ENCODE data around the gene CENPH. TPM values are rescaled to one million over a fixed set of nuclear protein-coding genes. Genes with fewer than 3 reads are reported as not detected.

Gene CENPH
- 24.1 to 31.9 TPM (median 29.1 TPM) in 5 replicates for total RNA-seq (2022; extraction: Qiagen RNA extraction; ENCODE audit: low read depth)

GRCh38 chr5:69189162-69190086, at the start of gene CENPH:
CENPH (plus strand) TSS chr5:69189583; CDS start chr5:69189635, 52 bp downstream.

DNA sequence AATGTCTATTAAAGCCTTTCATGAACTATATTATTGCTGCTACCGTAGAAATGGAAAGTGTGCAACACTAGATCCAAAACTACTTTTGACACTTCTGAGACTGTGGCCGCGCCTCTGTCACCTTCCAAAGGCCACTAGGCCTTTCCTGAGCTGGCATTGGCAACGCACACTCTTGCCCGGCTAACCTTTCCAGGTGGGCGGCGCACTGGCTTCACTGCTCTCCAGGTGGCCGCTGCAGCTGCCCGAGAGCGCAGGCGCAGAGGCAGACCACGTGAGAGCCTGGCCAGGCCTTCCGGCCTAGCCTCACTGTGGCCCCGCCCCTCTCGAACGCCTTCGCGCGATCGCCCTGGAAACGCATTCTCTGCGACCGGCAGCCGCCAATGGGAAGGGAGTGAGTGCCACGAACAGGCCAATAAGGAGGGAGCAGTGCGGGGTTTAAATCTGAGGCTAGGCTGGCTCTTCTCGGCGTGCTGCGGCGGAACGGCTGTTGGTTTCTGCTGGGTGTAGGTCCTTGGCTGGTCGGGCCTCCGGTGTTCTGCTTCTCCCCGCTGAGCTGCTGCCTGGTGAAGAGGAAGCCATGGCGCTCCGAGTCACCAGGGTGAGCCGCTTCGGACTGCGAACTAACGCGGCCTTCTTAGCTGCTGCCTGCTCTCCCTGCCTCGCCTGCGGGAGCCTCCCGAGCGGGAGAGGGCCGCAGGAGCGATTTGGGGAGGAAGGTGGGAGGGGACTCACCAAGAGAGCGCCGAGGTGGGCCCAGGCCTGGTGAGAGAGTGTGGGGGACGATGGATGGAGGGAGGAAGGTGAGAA, 22.5 kb upstream of the CENPH start, which contains the start of gene CCNB1:
Gene CCNB1, plus strand, starts transcription at position 465 of the 807 bp plus-strand sequence. Its CDS starts 113 bp downstream, at position 578.

DNA sequence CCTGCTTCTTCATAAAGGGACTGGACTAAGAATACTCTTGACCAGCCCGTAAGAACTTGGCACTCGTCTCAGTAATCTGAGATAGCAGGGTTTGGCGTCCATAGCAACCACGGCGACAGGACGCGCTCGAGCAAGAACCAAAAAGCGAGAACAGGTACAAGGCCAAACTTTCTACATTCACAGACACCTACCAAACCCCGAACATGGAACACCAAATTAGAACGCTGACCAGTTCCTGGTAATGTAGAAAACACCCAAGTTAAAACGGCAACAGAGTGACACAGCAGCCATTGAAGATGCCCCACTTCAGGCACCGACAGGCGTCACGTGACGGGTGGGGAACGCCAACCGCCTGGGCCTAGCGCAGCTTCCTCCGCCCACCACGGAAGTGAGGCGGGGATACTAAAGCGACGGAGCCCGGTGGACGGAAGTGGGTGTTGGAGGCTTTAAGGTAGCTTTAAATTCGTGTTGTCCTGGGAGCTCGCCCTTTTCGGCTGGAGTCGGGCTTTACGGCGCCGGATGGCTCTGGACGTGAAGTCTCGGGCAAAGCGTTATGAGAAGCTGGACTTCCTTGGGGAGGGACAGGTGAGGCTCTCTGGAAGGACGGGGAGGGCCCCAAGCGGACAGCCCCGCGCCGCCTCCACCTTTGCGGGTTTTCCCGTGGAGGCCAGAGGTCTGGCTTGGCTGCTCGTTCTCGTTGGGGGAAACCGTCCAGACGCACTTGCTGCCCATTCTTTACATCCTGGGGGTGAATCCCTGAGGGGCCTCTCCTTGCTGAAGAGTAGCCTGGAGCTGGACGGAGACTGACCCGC, 45.3 kb downstream of the CENPH start, which contains the start of gene CDK7:
Gene CDK7, plus strand, starts transcription at position 430 of the 812 bp plus-strand sequence. Its CDS starts 90 bp downstream, at position 520.

Other genes starting within 250 kb of the CENPH start
- 27.8 to 37.7 TPM (median 35.4 TPM) in 5 replicates for gene SLC30A5, start 95.6 kb upstream of the CENPH start, total RNA-seq (2022; extraction: Qiagen RNA extraction; ENCODE audit: low read depth)
- gene CCNB1, start 22.4 kb upstream of the CENPH start, total RNA-seq (2022; extraction: Qiagen RNA extraction; ENCODE audit: low read depth), result 258 to 287 TPM (median 273 TPM) in 5 replicates
- gene CDK7, start 45.3 kb downstream of the CENPH start, total RNA-seq (2022; extraction: Qiagen RNA extraction; ENCODE audit: low read depth), result 54.2 to 61.4 TPM (median 59.3 TPM) in 5 replicates
- 2.8 to 3.8 TPM (median 3.3 TPM) in 5 replicates for gene CCDC125, start 143.2 kb downstream of the CENPH start, total RNA-seq (2022; extraction: Qiagen RNA extraction; ENCODE audit: low read depth)
- gene AK6, start 179.9 kb downstream of the CENPH start, total RNA-seq (2022; extraction: Qiagen RNA extraction; ENCODE audit: low read depth), result 30.4 to 52.3 TPM (median 49.7 TPM) in 5 replicates
- gene TAF9, start 179.9 kb downstream of the CENPH start, total RNA-seq (2022; extraction: Qiagen RNA extraction; ENCODE audit: low read depth), result 125 to 138 TPM (median 130 TPM) in 5 replicates
- 13.4 to 18.4 TPM (median 16.5 TPM) in 5 replicates for gene RAD17, start 180.2 kb downstream of the CENPH start, total RNA-seq (2022; extraction: Qiagen RNA extraction; ENCODE audit: low read depth)
- 2.2 to 3.2 TPM (median 2.4 TPM) in 5 replicates for gene MARVELD2, start 225.5 kb downstream of the CENPH start, total RNA-seq (2022; extraction: Qiagen RNA extraction; ENCODE audit: low read depth)